ENCODE results near the gene DNER. TPM values are rescaled to one million over a fixed set of nuclear protein-coding genes. Genes with fewer than 3 reads are reported as not detected.

DNER gene
- total RNA-seq, 1 experiment from 2014 or later, result 3.7 TPM

DNA sequence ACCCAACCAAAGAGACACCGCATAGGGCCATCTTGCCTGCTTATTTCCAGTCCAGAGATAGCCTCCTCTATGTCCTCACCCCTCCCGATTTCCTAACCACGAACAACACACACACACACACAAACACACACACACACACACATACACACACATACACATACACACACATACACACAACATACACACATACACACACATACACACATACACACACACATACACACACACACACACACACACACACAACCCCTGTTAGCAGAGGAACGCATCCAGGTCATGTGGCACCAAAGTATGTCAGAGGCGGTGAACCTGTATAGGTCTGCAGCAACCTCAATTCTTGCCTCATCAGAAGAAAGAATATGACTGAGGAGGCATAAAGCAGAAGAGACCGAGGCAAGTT, 18.5 kb upstream of the DNER start:
- CTCF ChIA-PET, result no interaction called here
- no peaks in the 10 kb centered on the region; the same call in 1 of the 2 replicates for H3K27me3 Mint-ChIP-seq (ENCODE audit: low read depth)
- DNase-seq (ENCODE audit: low spot score) (no peak), ATAC-seq (no peak)
- POLR2A ChIA-PET, result no interaction called here
- peaks cover 13% of the 10 kb centered on the region for H3K36me3 Mint-ChIP-seq
- no peak overlapping the region for H3K4me3 Mint-ChIP-seq
- TF ChIP-seq OVOL2 (CRISPR knock-in tag; IDR thresholded peaks at IDR 0.05; ENCODE audit: borderline replicate concordance) (no peak), ZNF317 (CRISPR knock-in tag; IDR thresholded peaks at IDR 0.05; ENCODE audit: borderline replicate concordance, low read depth) (no peak), MYBL2 (CRISPR knock-in tag; IDR thresholded peaks at IDR 0.05) (no peak), ZNF121 (CRISPR knock-in tag; IDR thresholded peaks at IDR 0.05) (no peak), ATF1 (CRISPR knock-in tag; IDR thresholded peaks at IDR 0.05) (no peak), SMAD3 (CRISPR knock-in tag; IDR thresholded peaks at IDR 0.05; ENCODE audit: borderline replicate concordance) (no peak), ZNF138 (CRISPR knock-in tag; conservative IDR thresholded peaks at IDR 0.05) (no peak), ZNF219 (CRISPR knock-in tag; IDR thresholded peaks at IDR 0.05; ENCODE audit: borderline replicate concordance) (no peak), NFYB (CRISPR knock-in tag; conservative IDR thresholded peaks at IDR 0.05; ENCODE audit: low read depth) (no peak), NR2C2 (CRISPR knock-in tag; IDR thresholded peaks at IDR 0.05) (no peak), ZNF423 (CRISPR knock-in tag; IDR thresholded peaks at IDR 0.05) (no peak), TP53 (CRISPR knock-in tag; IDR thresholded peaks at IDR 0.05) (no peak), FOXK1 (CRISPR knock-in tag; IDR thresholded peaks at IDR 0.05) (no peak), FOXJ3 (CRISPR knock-in tag; IDR thresholded peaks at IDR 0.05; ENCODE audit: borderline replicate concordance) (no peak)
- TF ChIP-seq, protein P1, sequence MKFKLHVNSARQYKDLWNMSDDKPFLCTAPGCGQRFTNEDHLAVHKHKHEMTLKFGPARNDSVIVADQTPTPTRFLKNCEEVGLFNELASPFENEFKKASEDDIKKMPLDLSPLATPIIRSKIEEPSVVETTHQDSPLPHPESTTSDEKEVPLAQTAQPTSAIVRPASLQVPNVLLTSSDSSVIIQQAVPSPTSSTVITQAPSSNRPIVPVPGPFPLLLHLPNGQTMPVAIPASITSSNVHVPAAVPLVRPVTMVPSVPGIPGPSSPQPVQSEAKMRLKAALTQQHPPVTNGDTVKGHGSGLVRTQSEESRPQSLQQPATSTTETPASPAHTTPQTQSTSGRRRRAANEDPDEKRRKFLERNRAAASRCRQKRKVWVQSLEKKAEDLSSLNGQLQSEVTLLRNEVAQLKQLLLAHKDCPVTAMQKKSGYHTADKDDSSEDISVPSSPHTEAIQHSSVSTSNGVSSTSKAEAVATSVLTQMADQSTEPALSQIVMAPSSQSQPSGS (CRISPR knock-in tag; IDR thresholded peaks at IDR 0.05; ENCODE audit: borderline replicate concordance, low read depth), result no peak
- TF ChIP-seq, protein P2, sequence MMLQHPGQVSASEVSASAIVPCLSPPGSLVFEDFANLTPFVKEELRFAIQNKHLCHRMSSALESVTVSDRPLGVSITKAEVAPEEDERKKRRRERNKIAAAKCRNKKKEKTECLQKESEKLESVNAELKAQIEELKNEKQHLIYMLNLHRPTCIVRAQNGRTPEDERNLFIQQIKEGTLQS (CRISPR knock-in tag; conservative IDR thresholded peaks at IDR 0.05), result no peak
- TF ChIP-seq, protein P3, sequence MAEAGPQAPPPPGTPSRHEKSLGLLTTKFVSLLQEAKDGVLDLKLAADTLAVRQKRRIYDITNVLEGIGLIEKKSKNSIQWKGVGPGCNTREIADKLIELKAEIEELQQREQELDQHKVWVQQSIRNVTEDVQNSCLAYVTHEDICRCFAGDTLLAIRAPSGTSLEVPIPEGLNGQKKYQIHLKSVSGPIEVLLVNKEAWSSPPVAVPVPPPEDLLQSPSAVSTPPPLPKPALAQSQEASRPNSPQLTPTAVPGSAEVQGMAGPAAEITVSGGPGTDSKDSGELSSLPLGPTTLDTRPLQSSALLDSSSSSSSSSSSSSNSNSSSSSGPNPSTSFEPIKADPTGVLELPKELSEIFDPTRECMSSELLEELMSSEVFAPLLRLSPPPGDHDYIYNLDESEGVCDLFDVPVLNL (CRISPR knock-in tag; IDR thresholded peaks at IDR 0.05; ENCODE audit: borderline replicate concordance, low read depth), result no peak
- TF ChIP-seq, protein P4, sequence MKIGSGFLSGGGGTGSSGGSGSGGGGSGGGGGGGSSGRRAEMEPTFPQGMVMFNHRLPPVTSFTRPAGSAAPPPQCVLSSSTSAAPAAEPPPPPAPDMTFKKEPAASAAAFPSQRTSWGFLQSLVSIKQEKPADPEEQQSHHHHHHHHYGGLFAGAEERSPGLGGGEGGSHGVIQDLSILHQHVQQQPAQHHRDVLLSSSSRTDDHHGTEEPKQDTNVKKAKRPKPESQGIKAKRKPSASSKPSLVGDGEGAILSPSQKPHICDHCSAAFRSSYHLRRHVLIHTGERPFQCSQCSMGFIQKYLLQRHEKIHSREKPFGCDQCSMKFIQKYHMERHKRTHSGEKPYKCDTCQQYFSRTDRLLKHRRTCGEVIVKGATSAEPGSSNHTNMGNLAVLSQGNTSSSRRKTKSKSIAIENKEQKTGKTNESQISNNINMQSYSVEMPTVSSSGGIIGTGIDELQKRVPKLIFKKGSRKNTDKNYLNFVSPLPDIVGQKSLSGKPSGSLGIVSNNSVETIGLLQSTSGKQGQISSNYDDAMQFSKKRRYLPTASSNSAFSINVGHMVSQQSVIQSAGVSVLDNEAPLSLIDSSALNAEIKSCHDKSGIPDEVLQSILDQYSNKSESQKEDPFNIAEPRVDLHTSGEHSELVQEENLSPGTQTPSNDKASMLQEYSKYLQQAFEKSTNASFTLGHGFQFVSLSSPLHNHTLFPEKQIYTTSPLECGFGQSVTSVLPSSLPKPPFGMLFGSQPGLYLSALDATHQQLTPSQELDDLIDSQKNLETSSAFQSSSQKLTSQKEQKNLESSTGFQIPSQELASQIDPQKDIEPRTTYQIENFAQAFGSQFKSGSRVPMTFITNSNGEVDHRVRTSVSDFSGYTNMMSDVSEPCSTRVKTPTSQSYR (CRISPR knock-in tag; IDR thresholded peaks at IDR 0.05), result no peak
- TF ChIP-seq, protein P5, sequence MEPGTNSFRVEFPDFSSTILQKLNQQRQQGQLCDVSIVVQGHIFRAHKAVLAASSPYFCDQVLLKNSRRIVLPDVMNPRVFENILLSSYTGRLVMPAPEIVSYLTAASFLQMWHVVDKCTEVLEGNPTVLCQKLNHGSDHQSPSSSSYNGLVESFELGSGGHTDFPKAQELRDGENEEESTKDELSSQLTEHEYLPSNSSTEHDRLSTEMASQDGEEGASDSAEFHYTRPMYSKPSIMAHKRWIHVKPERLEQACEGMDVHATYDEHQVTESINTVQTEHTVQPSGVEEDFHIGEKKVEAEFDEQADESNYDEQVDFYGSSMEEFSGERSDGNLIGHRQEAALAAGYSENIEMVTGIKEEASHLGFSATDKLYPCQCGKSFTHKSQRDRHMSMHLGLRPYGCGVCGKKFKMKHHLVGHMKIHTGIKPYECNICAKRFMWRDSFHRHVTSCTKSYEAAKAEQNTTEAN (CRISPR knock-in tag; IDR thresholded peaks at IDR 0.05), result no peak
- H3K9me3 Mint-ChIP-seq, result peaks cover 13% of the 10 kb centered on the region
- H3K27ac Mint-ChIP-seq, result 0 out of 2 replicates have a peak overlapping the region, but pooled peaks have one; percentile 88
- peaks cover 30% of the 10 kb centered on the region for H3K4me1 Mint-ChIP-seq

DNA sequence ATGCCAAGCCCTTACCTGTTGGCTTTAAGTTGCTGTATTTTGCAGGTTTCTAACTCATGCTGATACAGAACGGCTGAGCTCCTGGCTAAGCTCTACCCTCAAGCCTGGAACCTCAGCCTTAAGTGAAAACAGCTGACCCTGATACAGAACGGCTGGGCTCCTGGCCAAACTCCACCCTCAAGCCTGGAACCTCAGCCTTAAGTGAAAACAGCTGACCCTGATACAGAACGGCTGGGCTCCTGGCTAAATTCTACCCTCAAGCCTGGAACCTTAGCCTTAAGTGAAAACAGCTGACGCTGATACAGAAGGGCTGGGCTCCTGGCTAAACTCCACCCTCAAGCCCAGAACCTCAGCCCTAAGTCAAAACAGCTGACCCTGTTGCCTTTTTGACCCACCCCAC, 17.6 kb upstream of the DNER start:
- Mint-ChIP-seq H3K27ac (no peak overlapping the region), H3K9me3 (peaks cover 3% of the 10 kb centered on the region), H3K4me1 (peaks cover 30% of the 10 kb centered on the region), H3K4me3 (no peak overlapping the region), H3K27me3 (ENCODE audit: low read depth) (no peaks in the 10 kb centered on the region; the same call in 1 of the 2 replicates), H3K36me3 (peaks cover 3% of the 10 kb centered on the region)
- ChIA-PET POLR2A (no interaction called here), CTCF (no interaction called here)
- ATAC-seq (no peak), DNase-seq (ENCODE audit: low spot score) (no peak)
- no peak for TF ChIP-seq NR2C2 (CRISPR knock-in tag; IDR thresholded peaks at IDR 0.05)
- TF ChIP-seq, protein P6, sequence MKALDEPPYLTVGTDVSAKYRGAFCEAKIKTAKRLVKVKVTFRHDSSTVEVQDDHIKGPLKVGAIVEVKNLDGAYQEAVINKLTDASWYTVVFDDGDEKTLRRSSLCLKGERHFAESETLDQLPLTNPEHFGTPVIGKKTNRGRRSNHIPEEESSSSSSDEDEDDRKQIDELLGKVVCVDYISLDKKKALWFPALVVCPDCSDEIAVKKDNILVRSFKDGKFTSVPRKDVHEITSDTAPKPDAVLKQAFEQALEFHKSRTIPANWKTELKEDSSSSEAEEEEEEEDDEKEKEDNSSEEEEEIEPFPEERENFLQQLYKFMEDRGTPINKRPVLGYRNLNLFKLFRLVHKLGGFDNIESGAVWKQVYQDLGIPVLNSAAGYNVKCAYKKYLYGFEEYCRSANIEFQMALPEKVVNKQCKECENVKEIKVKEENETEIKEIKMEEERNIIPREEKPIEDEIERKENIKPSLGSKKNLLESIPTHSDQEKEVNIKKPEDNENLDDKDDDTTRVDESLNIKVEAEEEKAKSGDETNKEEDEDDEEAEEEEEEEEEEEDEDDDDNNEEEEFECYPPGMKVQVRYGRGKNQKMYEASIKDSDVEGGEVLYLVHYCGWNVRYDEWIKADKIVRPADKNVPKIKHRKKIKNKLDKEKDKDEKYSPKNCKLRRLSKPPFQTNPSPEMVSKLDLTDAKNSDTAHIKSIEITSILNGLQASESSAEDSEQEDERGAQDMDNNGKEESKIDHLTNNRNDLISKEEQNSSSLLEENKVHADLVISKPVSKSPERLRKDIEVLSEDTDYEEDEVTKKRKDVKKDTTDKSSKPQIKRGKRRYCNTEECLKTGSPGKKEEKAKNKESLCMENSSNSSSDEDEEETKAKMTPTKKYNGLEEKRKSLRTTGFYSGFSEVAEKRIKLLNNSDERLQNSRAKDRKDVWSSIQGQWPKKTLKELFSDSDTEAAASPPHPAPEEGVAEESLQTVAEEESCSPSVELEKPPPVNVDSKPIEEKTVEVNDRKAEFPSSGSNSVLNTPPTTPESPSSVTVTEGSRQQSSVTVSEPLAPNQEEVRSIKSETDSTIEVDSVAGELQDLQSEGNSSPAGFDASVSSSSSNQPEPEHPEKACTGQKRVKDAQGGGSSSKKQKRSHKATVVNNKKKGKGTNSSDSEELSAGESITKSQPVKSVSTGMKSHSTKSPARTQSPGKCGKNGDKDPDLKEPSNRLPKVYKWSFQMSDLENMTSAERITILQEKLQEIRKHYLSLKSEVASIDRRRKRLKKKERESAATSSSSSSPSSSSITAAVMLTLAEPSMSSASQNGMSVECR (CRISPR knock-in tag; IDR thresholded peaks at IDR 0.05; ENCODE audit: borderline replicate concordance), result no peak
- TF ChIP-seq CBFB (CRISPR knock-in tag; IDR thresholded peaks at IDR 0.05; ENCODE audit: low read depth), result no peak
- TF ChIP-seq NR3C1 (CRISPR knock-in tag; conservative IDR thresholded peaks at IDR 0.05; ENCODE audit: low read depth), result no peak
- TF ChIP-seq FOXP1 (CRISPR knock-in tag; IDR thresholded peaks at IDR 0.05; ENCODE audit: borderline replicate concordance), result no peak
- TF ChIP-seq SMAD4 (CRISPR knock-in tag; IDR thresholded peaks at IDR 0.05), result no peak
- TF ChIP-seq HMGA2 (CRISPR knock-in tag; IDR thresholded peaks at IDR 0.05), result no peak

Measured in WTC11 (cell line).